WTC11 (cell line): Measurements from ENCODE around the gene ZDHHC9.

ENCODE experiments used
- AFF4 ChIP-seq: sonication (generic); formaldehyde crosslinking; IDR thresholded peaks from 2 replicates; pipeline ENCODE4 v1.8.1; 2023; ENCODE audit warnings: mild to moderate bottlenecking, missing genetic modification reagents, borderline replicate concordance
- ATF2 ChIP-seq: sonication (generic); formaldehyde crosslinking; IDR thresholded peaks from 2 replicates; pipeline ENCODE4 v1.8.1; 2022; ENCODE audit warnings: low read depth, missing genetic modification reagents, borderline replicate concordance
- CTCF ChIP-seq: fragments of 200-600 bp; IDR thresholded peaks from 2 replicates; pipeline ENCODE4 v1.8.0; 2022; ENCODE audit warnings: antibody characterized with exemption
- KAT7 ChIP-seq: sonication (generic); formaldehyde crosslinking; IDR thresholded peaks from 2 replicates; pipeline ENCODE4 v1.8.1; 2023; ENCODE audit warnings: missing genetic modification reagents, mild to moderate bottlenecking, borderline replicate concordance
- MAX ChIP-seq: sonication (generic); formaldehyde crosslinking; IDR thresholded peaks from 2 replicates; pipeline ENCODE4 v1.8.0; 2022; ENCODE audit warnings: mild to moderate bottlenecking, missing genetic modification reagents
- MYBL2 ChIP-seq: sonication (generic); formaldehyde crosslinking; IDR thresholded peaks from 2 replicates; pipeline ENCODE4 v1.8.1; 2023; ENCODE audit warnings: mild to moderate bottlenecking, moderate library complexity, missing genetic modification reagents
- NFE2L1 ChIP-seq: sonication (generic); formaldehyde crosslinking; IDR thresholded peaks from 2 replicates; pipeline ENCODE4 v1.8.1; 2023; ENCODE audit warnings: missing genetic modification reagents
- PREB ChIP-seq: sonication (generic); formaldehyde crosslinking; IDR thresholded peaks from 2 replicates; pipeline ENCODE4 v1.8.1; 2022; ENCODE audit warnings: mild to moderate bottlenecking, missing genetic modification reagents, moderate library complexity, borderline replicate concordance
- TEAD4 ChIP-seq: sonication (generic); formaldehyde crosslinking; IDR thresholded peaks from 2 replicates; pipeline ENCODE4 v1.8.0; 2022; ENCODE audit warnings: mild to moderate bottlenecking, missing genetic modification reagents
- ZNF121 ChIP-seq: sonication (generic); formaldehyde crosslinking; IDR thresholded peaks from 2 replicates; pipeline ENCODE4 v1.8.0; 2023; ENCODE audit warnings: missing genetic modification reagents
- ZNF232 ChIP-seq: sonication (generic); formaldehyde crosslinking; IDR thresholded peaks from 2 replicates; pipeline ENCODE4 v1.8.0; 2022; ENCODE audit warnings: mild to moderate bottlenecking, missing genetic modification reagents
- ZNF423 ChIP-seq: fragments of 250-450 bp; sonication (Bioruptor Pico); IDR thresholded peaks from 2 replicates; pipeline ENCODE4 v2.1.2; 2022; ENCODE audit warnings: mild to moderate bottlenecking, moderate library complexity

- TF ChIP-seq PREB (CRISPR knock-in tag) (no peak), TEAD4 (CRISPR knock-in tag) (no peak), ZNF121 (CRISPR knock-in tag) (no peak), NFE2L1 (no peak), CTCF (no peak), ATF2 (CRISPR knock-in tag) (no peak), ZNF232 (CRISPR knock-in tag) (no peak), MYBL2 (CRISPR knock-in tag) (no peak), MAX (CRISPR knock-in tag) (no peak), ZNF423 (CRISPR knock-in tag) (no peak), KAT7 (no peak), AFF4 (no peak)
Observed at GRCh38 chrX:129840344-129840743, 3.3 kb downstream of the ZDHHC9 start.
